Measurements from ENCODE around the gene STAB2.
"Not testable (repeated sequence)": the region's sequence is repeated elsewhere in the genome, so short reads cannot be mapped to it uniquely, and the experiment has no call there.

STAB2 gene

GRCh38 chr12:103647267-103647666 lies 60.2 kb downstream of the STAB2 start:
- DNase-seq (ENCODE audit: low read depth in 3 of 3) = no peak

DNA sequence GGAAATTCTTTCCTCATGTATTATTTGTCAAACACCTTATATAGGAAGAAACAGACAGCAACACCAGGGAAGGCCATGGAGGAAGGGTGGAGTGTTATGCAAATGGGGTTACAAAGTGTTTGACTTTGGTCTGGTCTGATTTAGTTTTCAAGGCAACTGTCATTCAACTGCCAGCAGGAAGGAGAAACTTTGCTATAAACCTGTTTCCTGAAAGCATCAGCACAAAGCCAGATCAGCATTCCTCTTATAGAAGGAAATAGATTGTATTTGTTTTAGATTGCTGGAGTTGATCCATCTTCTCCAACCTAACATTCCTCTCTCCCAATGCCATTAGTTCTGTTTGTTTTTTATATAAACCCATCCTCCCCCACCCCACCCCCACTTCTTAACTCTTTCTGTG lies 65.7 kb downstream of the STAB2 start:
- DNase-seq (ENCODE audit: low read depth in 3 of 3) = no peak

DNA sequence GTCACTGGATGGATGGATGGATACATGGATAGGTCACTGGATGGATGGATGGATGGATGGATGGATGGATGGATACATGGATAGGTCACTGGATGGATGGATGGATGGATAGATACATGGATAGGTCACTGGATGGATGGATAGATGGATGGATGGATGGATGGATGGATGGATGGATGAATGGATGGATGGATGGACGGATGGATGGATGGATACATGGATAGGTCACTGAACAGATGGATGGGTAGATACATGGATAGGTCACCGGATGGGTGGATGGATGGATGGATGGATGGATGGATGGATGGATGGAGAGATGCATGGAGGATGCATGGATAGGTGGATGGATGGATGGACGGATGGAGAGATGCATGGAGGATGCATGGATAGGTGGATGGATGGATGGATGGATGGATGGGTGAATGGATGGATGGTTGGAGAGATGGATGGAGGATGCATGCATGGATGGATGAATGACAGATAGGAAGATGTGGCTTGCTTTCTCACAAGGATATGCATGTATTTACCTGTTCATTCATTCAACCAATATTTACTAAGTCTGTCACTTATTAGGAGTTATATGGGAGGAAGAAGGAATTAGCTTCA lies 66.6 kb downstream of the STAB2 start:
- not testable (repeated sequence) for DNase-seq (ENCODE audit: low read depth in 3 of 3)

- DNase-seq (ENCODE audit: low read depth in 3 of 3) = no peak
Measured at GRCh38 chr12:103654816-103655215, 67.7 kb downstream of the STAB2 start.

DNA sequence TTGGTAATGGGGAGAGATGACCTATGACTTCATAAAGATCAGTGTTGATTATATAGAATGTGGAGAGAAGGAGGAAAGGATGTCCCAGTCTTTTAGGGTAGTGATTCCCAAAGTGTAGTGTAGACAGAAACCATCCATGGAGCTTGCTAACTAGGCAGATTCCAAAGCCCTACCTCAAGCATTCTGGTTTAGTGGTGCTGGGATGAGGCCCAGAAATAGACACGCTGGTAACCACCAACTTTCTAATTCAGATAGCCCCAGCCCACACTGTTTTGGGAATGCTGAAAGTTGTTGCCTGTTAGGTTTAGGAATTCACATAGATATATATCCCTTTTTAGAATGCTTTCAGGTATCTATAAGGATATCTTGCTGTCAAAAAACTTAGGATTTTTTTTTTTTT lies 69.2 kb downstream of the STAB2 start:
- no peak for DNase-seq (ENCODE audit: low read depth in 3 of 3)

DNA sequence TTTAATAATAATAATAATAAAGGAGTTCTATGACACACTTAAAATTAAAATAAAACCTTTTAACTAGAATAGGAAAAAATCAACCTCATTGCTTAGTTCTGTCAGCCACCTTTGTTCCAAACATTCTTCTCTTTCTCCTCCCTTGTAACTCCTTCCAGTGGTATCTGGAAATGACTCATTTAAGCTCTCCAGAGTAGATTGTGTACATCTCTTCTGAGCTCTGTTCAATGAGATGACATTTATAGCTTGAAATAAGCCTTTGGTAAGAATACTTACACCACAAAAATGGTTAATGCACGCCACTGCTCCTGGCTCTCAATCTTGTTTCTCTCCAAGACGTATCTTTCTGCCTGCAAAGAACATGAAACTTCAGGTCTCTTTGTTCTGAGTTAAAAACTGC lies 70.3 kb downstream of the STAB2 start:
- no peak for DNase-seq (ENCODE audit: low read depth in 3 of 3)

DNA sequence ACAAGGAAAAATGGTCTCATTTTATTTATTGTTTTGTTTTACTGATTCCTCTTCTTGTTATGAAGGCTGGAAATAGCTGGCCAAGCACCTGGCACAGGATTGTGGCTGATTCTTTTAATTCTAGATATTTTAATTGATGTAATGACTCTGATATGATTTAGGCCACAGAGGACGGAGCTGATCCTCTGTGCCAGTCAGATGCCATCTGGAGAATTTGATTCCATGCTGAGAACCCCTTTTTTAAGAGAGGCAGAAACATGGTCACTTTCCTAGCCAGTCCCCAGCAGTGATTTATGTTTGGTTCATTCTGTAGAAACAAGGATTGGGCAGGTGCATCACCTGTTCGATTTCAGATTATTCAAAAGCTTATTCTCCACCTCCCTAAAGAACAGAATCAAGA lies 77.6 kb downstream of the STAB2 start:
- DNase-seq (ENCODE audit: low read depth in 3 of 3) = no peak

GRCh38 chr12:103665971-103666370 lies 78.9 kb downstream of the STAB2 start:
- DNase-seq (ENCODE audit: low read depth in 3 of 3) = no peak

DNA sequence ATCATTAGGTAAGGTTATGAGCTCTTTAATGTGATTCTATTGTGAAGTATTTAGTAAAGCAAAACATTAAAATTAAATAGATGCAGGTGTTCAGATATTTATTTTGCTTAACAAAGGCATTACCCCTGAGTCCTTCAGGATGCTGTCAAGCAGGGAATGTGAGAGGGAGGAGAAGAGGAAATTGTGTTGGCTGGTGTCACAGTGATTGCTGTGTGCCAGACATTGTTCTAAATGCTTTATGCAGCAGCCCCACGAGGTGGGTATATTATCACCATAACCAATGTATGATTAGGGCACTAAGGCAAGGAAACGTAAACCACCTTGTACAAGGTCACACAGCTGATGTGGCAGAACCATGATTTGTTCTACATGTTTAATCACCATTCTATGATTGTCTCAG lies 80.1 kb downstream of the STAB2 start:
- no peak for DNase-seq (ENCODE audit: low read depth in 3 of 3)

DNA sequence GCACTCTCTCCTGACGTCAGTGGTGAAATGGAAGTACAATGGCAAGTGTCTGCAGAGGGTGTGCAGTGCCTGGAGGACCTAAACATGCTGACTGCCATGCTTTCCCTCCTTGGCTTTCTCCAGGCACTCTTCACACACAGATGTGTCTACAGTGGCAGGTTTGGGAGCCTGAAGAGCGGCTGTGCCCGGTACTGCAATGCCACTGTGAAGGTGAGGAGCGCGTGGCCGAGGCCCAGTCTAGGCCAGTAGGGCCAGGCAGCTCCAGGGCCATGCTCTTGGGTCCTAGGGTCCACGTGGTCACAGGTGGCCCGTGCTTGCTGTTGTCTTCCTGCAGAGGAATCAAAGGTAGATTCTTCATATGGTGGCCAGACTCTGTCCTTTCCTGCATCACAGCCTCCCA lies 81.4 kb downstream of the STAB2 start:
- no peak for DNase-seq (ENCODE audit: low read depth in 3 of 3)

DNA sequence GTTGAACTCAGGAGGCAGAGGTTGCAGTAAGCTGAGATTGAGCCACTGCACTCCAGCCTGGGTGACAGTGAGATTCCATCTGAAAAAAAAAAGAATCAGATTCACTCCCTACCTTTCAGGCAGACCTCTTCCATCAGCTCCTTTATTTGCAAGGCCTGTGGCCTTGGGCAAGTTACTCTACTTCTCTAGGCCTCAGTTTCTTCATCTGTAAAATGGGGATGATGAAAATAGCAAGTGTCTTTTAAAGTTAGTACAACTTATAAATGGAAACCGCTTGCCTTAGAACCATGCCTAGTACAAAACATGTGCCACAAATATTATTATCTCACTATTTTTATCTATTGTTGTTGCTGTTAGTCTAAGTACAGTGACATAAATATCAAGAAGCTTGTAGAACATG lies 84.3 kb downstream of the STAB2 start:
- DNase-seq (ENCODE audit: low read depth in 3 of 3) = no peak

DNA sequence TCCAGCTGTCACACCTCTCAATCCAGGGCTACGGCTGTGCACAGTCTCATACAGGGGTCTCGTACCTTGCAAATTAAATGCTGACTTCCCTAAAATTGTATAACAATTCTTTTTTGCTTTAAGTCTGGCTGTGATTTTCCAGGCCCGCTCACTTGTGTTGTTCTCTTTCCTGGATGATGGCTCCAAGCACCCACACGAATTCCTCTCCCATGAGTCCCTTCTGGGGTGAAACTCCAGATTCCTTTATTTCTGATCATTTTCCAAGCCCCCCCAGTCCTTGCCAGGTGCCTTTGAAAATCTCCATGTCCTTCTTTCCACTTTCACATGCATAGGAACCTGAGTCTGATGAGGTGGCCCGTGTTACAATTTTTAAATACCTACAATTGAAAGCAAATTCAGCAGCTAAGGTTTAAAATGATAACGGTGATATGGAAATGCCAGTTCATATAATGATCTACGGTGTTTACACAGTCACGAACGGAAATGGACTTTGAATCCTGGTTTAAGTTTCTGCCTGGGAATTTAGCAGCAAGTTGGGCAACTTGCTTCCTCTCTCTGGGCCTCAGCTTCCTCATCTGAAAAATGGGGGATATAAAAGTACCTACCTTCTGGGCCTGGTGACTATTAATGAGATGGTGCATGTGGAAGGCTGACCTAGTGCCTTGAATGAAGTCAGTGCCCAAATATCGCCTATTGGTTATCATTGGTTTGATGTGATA lies 85.5 kb downstream of the STAB2 start:
- DNase-seq (ENCODE audit: low read depth in 3 of 3) = no peak

DNA sequence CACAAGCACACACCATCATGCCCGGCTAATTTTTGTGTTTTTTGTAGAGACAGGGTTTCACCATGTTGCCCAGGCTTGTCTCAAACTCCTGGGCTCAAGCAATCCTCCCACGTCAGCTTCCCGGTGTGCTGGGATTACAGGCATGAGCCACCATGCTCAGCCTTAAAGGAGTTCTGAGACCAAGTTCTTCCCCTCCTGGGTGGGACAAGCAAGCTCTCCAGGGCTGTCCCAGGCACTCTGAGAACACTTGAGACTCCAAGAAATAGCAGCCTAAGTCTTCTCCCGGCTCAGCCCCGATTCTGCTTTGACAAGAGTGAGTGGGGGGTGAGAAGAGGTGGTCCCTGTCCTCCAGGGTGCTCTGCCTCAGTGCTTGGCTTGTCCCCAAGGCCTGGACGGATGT lies 86.4 kb downstream of the STAB2 start:
- no peak for DNase-seq (ENCODE audit: low read depth in 3 of 3)

DNA sequence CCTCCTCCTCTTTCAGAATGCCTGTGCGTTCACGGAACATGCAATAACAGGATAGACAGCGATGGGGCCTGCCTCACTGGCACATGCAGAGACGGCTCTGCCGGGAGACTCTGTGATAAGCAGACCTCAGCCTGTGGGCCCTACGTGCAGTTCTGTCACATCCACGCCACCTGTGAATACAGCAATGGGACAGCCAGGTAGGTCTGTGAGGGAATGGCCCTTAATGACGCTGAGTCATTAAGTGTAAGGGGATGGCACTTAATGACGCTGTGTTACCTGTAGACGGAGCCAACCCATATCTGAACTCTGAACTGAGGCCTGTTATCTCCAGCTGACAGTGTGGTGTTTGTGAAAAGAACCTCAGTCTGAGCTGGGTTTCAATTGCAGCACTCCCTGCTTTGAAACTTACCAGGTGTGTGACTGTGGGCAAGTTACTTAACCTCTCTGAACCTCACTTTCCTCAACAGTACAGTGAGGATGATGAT lies 86.9 kb downstream of the STAB2 start:
- DNase-seq (ENCODE audit: low read depth in 3 of 3) = no peak

DNA sequence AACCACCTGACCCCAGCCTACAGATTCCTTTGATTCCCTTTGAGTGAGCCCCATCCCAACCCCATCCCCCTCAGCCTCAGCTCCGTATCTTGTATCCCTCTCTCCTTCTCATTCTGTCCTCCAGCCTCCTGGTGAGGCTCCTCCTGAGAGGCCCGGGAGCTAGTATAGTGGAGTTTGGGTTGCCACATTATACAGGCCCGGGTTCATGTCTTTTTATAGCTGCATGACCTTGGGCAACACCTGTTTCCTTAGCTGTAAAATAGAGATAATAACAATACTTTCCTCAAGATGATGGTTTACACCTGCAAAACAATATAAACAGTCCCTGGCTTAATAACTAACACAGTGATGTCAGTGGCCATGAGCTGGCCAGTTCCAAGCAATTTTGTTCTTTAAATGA lies 89.8 kb downstream of the STAB2 start:
- DNase-seq (ENCODE audit: low read depth in 3 of 3) = no peak

DNA sequence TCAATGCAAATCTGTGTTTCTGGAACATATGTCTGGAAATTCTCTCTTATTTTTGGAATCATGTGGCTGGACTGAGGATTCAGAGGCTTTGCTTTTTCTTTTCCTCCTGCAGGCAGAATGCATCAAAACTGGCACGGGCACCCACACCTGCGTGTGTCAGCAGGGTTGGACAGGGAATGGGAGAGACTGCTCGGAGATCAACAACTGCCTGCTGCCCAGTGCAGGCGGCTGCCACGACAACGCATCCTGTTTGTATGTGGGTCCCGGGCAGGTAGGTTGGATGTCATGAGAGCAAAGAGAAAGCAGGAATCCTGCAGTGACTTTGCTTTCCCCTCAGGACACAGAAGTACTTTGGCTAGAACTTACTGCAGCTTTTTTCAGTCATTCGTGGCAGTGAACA lies 90.3 kb downstream of the STAB2 start:
- DNase-seq (ENCODE audit: low read depth in 3 of 3) = no peak

- no peak for DNase-seq (ENCODE audit: low read depth in 3 of 3)
Measured at GRCh38 chr12:103677905-103678304, 90.8 kb downstream of the STAB2 start.

DNA sequence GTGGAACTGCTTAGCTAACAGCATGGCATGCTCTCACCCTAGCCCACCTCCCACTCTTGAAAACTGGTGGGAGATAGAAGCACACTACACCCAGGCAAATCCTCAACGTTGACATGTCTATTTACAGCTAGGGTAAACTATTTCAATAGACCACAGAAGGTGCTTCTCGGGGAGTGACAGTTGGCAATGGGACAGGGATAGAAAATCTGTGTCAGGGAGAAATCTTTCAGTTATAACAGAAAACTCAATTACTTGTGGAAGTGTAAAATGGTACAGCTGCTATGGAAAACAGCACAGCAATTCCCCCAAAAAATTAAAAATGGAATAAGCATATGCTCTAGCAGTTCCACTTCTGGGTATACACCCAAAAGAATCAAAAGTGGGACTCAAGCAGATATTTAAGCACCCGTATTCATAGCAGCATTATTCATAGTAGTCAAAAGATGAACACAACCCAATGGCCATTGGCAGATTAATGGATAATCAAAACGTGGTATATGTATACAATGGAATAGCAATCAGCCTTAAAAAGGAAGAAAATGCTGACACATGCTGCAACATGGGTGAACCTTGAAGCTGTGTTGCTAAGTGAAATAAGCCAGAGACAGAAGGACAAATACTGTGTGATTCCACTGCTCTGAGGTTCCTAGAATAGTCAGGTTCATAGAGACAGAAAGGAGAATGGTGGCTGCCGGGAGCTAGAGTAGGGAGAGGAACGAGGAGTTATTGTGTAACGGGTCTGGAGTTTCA lies 92.5 kb downstream of the STAB2 start:
- no peak for DNase-seq (ENCODE audit: low read depth in 3 of 3)

GRCh38 chr12:103680591-103681141 lies 93.6 kb downstream of the STAB2 start:
- DNase-seq (ENCODE audit: low read depth in 3 of 3) = no peak

DNA sequence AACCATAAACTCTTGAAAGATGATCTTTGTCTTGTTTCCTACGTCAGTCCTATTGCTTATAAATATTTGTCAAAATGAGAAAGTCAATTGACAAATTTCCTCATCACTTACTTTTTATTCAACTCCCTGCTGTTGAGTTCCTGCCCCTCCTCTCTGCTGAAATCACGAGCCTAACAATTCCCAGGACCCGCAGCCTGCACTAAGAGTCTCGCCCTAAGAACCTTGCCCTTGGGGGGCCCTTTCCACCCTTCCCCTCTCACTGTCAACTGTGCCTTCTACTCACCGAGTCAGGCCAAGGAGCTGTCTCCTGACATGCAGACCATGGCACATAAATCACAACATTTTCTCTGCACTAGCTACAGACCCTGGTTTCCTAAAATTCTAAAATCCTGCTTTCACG lies 99.0 kb downstream of the STAB2 start:
- DNase-seq (ENCODE audit: low read depth in 3 of 3) = no peak

DNA sequence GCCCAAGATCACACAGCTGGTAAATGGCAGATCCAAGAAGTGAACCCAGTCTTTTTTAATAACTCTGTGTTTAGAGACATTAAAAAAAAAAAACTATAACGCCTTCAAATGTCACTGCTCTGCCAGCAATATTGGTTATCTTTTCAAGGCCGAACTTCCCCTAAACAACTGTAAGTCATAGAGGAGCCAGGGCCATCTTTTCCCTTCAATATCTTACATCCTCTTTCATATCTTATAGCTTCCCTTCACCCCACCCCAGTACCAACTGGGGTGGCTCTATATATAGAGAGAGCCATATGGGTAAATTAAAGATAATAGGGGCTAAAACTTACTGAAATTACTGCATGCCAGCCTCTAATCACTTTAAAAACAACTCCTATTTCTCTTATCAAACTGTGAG lies 100.2 kb downstream of the STAB2 start:
- DNase-seq (ENCODE audit: low read depth in 3 of 3) = no peak

DNA sequence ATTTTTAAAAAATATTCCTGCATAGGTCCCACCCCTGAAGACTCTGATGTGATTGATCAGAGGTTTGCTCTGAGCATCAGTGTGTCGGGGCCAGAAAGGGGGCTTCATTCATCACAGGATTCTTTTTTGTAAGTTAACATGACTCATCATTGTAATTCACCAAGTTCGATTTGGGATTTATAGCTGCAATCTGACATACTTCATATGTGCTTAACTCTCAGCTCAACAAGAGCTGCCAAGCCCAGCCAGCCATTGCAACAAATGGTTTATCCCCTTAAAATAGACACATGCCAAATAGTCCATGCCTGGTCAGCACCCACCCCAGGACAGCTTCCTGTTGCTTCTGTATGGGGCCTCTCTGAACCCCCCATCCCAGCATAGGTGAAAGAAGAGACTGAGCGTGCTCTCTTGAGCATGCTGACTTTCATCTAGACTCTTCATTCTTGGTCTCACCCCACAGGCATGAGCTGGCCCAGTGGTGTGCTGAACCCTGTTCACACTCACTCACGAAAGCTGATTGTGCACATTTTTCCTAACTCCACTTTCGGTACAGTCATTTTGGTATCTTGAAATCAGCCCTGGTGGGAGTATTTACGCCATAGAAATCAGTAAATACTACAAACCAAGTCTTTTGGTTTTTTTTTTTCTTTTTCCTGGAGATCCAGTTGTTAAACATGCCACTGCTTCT lies 101.4 kb downstream of the STAB2 start:
- DNase-seq (ENCODE audit: low read depth in 3 of 3) = no peak

Data from stimulated activated CD4-positive, alpha-beta T cell treated with anti-CD3 and anti-CD28 coated beads, TNF-alpha, amount 100 ng/mL, for 4 hours (primary cell).